Ishikawa (cell line): ENCODE results near the gene SEPTIN7.

Experiments
- CEBPB ChIP-seq: IDR thresholded peaks from 2 replicates; pipeline ENCODE4 v1.6.1; 2012
- CREB1 ChIP-seq: IDR thresholded peaks from 2 replicates; pipeline ENCODE4 v1.6.1; 2012; ENCODE audit warnings: low read depth
- EGR1 ChIP-seq: IDR thresholded peaks from 2 replicates; pipeline ENCODE4 v1.6.1; 2012
- EP300 ChIP-seq: IDR thresholded peaks from 2 replicates; pipeline ENCODE4 v1.6.1; 2012; ENCODE audit warnings: borderline replicate concordance
- FOXM1 ChIP-seq: IDR thresholded peaks from 2 replicates; pipeline ENCODE4 v1.6.1; 2012; ENCODE audit warnings: low read depth, borderline replicate concordance
- NFIC ChIP-seq: IDR thresholded peaks from 2 replicates; pipeline ENCODE4 v1.6.1; 2012
- RAD21 ChIP-seq: IDR thresholded peaks from 2 replicates; pipeline ENCODE4 v1.6.1; 2012; ENCODE audit warnings: low read depth
- REST ChIP-seq: IDR thresholded peaks from 2 replicates; pipeline ENCODE4 v1.6.1; 2012; ENCODE audit warnings: low read depth, mild to moderate bottlenecking
- TAF1 ChIP-seq: IDR thresholded peaks from 2 replicates; pipeline ENCODE4 v1.6.1; 2012; ENCODE audit warnings: low read depth, mild to moderate bottlenecking
- TCF12 ChIP-seq: IDR thresholded peaks from 2 replicates; pipeline ENCODE4 v1.6.1; 2012; ENCODE audit warnings: low read depth
- TEAD4 ChIP-seq: IDR thresholded peaks from 2 replicates; pipeline ENCODE4 v1.6.1; 2012
- YY1 ChIP-seq: IDR thresholded peaks from 2 replicates; pipeline ENCODE4 v1.6.1; 2012; ENCODE audit warnings: low read depth
- TF ChIP-seq, protein P1 (sequence below): IDR thresholded peaks from 2 replicates; pipeline ENCODE4 v1.6.1; 2012

DNA sequence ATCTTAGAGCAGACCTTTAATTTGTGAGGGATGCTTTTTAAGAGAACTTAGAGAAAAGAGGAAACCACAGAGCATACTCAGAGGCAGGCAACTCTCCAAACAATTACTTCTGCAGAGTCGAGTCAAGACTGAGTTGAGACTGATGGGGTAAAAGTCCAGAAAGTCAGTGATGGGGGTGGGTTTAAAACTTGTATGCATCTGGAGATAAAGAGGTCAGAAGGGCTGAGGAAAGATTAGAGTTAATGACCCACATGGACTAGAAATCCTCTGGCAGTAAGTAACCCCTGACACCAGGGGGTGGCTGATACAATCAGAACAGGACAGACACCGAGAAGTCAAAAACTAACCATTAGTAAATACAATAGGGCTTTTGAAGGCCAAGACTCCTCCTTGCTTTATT, 42.4 kb upstream of the SEPTIN7 start:
- no peak for TF ChIP-seq EP300
- TF ChIP-seq REST, result no peak
- TF ChIP-seq EGR1, result no peak
- no peak for TF ChIP-seq TAF1
- TF ChIP-seq RAD21, result no peak
- TF ChIP-seq CEBPB, result no peak
- TF ChIP-seq NFIC, result no peak
- no peak for TF ChIP-seq FOXM1
- TF ChIP-seq YY1, result no peak
- no peak for TF ChIP-seq CREB1
- no peak for TF ChIP-seq TEAD4
- TF ChIP-seq, protein P1, sequence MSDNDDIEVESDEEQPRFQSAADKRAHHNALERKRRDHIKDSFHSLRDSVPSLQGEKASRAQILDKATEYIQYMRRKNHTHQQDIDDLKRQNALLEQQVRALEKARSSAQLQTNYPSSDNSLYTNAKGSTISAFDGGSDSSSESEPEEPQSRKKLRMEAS, result no peak
- no peak for TF ChIP-seq TCF12
